Coronary artery (tissue), 2 donors: Measurements from ENCODE around the gene BATF.

ENCODE experiments used
- DNase-seq: peaks from one replicate; pipeline ENCODE4 v3.0.0-alpha.2; 2017; ENCODE audit warnings: low spot score
- H3K27ac ChIP-seq, 2 donors: fragments of 200-600 bp; sonication (generic); one replicate each; pipeline ENCODE4 v1.5.1; 2016 to 2019
- H3K4me3 ChIP-seq: fragments of 200-600 bp; sonication (generic); 2 replicates; pipeline ENCODE4 v1.5.1; 2016; ENCODE audit warnings: mild to moderate bottlenecking, moderate library complexity
- TF ChIP-seq, protein P1 (sequence below): fragments of 200-600 bp; sonication (generic); IDR thresholded peaks from one replicate; pipeline ENCODE4 v1.5.1; 2019; ENCODE audit warnings: antibody characterized with exemption

BATF gene

DNA sequence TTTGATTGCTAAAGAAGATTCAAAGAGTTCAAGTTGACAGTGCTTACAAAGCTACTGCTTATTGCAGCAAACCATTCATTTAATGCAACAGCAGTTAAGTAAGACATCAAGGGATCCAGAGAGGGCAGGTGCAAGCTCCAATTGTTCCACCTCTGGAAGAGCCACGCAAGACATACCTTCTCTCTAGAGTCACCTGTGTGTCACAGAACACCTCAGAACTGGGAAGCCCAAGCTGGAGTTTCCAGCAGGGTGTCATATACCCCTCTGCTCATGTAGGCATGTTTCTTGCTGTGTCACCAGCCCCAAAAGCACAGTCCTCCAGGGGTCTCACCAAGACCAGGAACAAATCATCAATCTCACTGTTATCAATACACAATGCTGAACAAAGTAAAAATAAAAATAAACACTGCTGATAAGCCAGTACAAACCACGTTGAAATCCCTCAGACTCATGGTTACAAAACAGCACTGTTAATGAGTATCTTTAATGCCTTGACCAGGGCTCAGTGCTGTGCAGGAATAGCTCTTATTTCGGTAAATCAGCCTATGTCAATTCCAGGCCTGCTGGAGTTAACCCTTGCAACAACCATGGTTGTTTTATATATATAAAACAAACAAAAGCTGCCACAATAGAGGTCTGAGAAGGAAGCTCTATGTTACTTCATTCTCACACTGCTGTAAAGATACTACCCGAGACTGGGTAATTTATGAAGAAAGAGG, 37.4 kb upstream of the BATF start:
- TF ChIP-seq, protein P1, sequence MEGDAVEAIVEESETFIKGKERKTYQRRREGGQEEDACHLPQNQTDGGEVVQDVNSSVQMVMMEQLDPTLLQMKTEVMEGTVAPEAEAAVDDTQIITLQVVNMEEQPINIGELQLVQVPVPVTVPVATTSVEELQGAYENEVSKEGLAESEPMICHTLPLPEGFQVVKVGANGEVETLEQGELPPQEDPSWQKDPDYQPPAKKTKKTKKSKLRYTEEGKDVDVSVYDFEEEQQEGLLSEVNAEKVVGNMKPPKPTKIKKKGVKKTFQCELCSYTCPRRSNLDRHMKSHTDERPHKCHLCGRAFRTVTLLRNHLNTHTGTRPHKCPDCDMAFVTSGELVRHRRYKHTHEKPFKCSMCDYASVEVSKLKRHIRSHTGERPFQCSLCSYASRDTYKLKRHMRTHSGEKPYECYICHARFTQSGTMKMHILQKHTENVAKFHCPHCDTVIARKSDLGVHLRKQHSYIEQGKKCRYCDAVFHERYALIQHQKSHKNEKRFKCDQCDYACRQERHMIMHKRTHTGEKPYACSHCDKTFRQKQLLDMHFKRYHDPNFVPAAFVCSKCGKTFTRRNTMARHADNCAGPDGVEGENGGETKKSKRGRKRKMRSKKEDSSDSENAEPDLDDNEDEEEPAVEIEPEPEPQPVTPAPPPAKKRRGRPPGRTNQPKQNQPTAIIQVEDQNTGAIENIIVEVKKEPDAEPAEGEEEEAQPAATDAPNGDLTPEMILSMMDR = no peak
- Histone ChIP-seq H3K4me3 (no peak overlapping the region), H3K27ac (no peak overlapping the region)
- peak; percentile 21 for DNase-seq

DNA sequence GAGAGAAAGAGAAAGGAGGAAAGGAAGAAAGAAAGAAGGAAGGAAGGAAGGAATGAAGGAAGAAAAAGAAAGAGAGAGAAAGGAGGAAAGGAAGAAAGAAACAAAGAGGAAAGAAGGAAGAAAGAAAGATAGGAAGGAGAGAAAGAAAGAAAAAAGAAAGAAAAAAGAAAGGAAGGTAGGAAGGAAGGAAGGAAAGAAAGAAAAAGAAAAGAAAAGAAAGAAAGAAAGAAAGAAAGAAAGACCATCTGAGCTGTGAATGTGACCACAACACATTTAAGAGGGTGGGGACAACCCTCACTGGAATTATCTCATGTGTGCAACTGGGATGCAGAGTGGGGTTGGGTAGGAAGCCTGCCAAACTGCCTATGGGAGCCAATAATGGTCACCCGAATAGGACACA, 36.0 kb upstream of the BATF start:
- Histone ChIP-seq H3K4me3 (no peak overlapping the region), H3K27ac (no peak overlapping the region)
- TF ChIP-seq, protein P1 = no peak
- DNase-seq = peak; percentile 12

DNA sequence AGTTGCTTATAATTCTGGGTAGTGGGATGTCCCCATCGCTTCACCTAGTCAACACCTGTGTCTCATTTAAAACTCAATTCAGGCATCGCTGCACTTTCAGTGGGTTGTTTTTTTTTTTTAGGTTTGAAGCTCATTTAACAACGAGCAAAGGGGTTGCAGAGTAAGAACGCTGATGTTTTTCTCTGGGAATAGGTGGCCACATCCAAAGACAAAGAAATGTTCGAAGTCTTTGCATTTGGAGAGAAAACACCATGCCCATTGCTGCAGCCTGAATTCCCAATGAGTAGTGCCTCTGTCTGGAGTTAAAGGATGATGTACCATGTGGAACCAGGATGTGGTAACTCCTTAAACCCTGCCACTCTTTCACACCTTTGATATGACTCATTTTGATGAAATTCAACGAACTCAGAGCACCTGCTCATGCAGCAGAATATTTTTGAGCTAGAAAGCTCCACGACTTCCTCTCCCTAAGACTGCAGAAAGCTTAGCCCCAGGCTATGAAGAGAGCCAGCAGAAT, 35.1 kb upstream of the BATF start:
- H3K27ac ChIP-seq = no peak overlapping the region
- TF ChIP-seq, protein P1 = no peak
- H3K4me3 ChIP-seq = no peak overlapping the region
- DNase-seq = peak; percentile 7

DNA sequence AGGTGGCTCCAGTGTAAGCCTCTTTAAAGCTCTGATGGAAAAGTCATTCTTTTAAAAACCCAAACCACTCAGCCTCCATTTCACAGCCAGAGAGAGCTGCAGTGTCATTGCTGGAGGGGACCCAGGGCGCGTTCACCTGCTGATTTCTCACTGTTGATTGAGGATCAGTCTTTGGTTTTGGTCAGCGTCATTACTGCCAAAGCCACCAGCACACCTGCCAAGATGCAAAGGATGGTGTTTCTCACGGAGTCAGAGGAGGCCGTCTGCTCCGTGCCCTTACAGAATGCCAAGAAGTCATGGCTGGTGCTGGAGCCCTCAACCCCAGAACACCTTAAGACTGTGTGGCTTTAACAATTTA, 32.8 kb upstream of the BATF start:
- DNase-seq = peak; percentile 57
- H3K4me3 ChIP-seq = no peak overlapping the region
- H3K27ac ChIP-seq = no peak overlapping the region
- TF ChIP-seq, protein P1 = no peak

DNA sequence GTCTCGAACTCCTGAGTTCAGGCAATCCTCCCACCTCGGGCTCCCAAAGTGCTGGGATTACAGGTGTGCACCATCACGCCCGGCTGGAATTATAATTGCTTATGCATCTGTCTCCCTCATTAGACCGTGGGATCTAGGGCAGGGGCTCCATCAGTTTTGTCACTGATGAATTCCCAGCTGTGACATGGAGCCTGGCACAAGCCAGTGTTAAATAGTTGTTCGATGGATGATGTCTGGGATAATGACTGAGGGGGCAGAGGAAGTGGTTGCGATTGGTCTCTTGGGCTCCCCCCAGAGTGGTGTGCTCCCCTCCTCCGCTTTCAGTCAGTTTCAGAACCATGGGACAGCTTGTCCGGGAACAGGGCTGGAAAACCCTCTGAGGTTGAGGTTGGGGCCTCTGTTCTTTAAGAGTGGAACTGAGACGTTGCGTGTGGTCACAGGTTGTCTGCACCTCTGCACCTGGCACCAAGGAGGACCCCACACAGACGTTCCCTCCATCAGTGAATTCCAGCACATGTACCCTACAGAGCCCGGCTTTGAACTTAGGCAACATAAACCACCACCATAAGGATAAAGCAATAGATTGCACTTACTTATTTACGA, 30.8 kb upstream of the BATF start:
- TF ChIP-seq, protein P1 = no peak
- peak; percentile 63 for DNase-seq
- no peak overlapping the region for H3K4me3 ChIP-seq
- H3K27ac ChIP-seq = no peak overlapping the region

DNA sequence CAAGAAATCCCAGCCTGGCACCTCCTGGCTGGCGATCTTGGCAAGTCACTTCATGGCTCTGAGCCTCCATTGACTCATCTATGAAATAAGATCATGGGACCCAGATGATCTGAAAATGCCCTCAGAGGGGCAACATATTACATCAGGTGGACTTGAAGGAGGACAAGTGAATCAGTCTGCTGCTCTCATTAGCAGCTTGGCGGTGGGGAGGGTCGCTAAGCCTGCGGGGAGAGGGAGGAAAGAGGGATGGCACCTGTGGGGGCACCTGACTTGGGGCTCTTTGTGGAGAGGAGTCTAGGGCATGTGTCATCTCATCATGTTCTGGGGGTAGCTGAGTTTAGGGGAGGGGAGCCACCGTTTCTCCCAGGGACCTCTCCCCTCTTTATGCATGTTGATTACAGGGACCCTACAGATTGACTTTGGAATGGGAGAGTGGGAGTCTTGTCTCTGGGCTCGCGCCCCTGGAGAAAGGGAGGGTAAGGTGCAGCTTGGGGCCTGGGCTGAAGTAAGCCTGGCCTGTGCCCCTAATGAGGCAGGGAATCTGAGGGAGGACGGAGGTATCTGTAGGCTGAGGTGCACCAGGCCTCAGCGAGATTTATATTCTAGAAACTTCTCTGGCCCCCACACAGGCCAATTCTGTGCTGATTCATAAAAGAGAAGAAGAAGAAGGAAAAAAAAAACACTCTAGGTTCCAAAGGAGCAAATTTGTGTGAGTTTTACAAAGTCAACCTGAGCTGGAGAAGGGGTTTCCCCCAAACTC, 29.3 kb upstream of the BATF start:
- TF ChIP-seq, protein P1 = no peak
- DNase-seq = peak; percentile 50
- no peak overlapping the region for H3K4me3 ChIP-seq

More for the DNA sequence above, 29.3 kb upstream of the BATF start:
- H3K27ac ChIP-seq = no peak overlapping the region
